Measurements from ENCODE around the gene CPTP.
A peak's percentile ranks its signal among the peaks of the same experiment; 100 is the strongest.

The CPTP gene

DNA sequence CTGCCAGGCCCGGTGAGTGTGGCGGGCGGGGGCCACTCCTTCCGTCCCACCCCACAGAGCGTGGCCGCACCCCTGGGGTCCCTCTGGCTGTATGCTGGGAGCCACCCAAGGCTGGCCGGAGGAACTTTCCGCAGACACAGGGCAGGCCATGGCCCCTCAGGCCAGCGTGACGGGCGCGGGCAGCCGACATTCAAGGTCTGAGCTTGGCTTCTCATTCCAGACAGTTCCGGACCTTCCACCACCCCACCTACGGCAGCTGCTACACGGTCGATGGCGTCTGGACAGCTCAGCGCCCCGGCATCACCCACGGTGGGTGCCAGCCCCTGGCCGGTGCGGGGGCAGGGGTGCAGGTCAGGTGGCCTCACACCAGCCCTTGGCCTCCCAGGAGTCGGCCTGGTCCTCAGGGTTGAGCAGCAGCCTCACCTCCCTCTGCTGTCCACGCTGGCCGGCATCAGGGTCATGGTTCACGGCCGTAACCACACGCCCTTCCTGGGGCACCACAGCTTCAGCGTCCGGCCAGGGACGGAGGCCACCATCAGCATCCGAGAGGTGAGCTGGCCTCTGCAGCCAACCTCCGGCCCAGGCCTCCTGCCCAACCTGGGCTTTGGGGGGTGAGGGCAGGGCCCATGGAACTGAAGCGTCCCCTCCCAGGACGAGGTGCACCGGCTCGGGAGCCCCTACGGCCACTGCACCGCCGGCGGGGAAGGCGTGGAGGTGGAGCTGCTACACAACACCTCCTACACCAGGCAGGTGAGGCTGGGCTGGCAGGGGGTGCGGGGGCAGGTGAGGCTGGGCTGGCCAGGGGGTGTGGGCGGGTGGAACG lies 37.1 kb upstream of the CPTP start:
- TF ChIP-seq, protein P1, sequence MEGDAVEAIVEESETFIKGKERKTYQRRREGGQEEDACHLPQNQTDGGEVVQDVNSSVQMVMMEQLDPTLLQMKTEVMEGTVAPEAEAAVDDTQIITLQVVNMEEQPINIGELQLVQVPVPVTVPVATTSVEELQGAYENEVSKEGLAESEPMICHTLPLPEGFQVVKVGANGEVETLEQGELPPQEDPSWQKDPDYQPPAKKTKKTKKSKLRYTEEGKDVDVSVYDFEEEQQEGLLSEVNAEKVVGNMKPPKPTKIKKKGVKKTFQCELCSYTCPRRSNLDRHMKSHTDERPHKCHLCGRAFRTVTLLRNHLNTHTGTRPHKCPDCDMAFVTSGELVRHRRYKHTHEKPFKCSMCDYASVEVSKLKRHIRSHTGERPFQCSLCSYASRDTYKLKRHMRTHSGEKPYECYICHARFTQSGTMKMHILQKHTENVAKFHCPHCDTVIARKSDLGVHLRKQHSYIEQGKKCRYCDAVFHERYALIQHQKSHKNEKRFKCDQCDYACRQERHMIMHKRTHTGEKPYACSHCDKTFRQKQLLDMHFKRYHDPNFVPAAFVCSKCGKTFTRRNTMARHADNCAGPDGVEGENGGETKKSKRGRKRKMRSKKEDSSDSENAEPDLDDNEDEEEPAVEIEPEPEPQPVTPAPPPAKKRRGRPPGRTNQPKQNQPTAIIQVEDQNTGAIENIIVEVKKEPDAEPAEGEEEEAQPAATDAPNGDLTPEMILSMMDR (IDR thresholded peaks at IDR 0.05) = no peak

GRCh38 chr1:1290238-1290731 lies 34.3 kb upstream of the CPTP start:
- TF ChIP-seq, protein P1 (IDR thresholded peaks at IDR 0.05) = peak; percentile 76

- TF ChIP-seq, protein P1 (IDR thresholded peaks at IDR 0.05) = no peak
Measured at GRCh38 chr1:1291023-1291528, 33.5 kb upstream of the CPTP start.

GRCh38 chr1:1291548-1292441 lies 32.8 kb upstream of the CPTP start:
- TF ChIP-seq, protein P1 (IDR thresholded peaks at IDR 0.05) = peak; percentile 70

- TF ChIP-seq, protein P1 (IDR thresholded peaks at IDR 0.05) = no peak
Measured at GRCh38 chr1:1292442-1292779, 32.2 kb upstream of the CPTP start.

- TF ChIP-seq, protein P1 (IDR thresholded peaks at IDR 0.05) = no peak
Measured at GRCh38 chr1:1292851-1293250, 31.8 kb upstream of the CPTP start.
